H54 (cell line): ENCODE measurements around the gene CCDC57.

Source experiments
- DNase-seq: peaks from one replicate; pipeline ENCODE4 v3.0.0; 2011; ENCODE audit warnings: low spot score, mixed read lengths; ENCODE audit not compliant: insufficient read length
- FAIRE-seq: peaks from 3 replicates; lab custom pipeline; 2011; peaks lifted over from hg19 to GRCh38; lab: Jason Lieb, UNC
- POLR2A ChIP-seq: IDR thresholded peaks from 2 replicates; pipeline ENCODE4 v1.6.1; 2011; ENCODE audit warnings: low read depth, mild to moderate bottlenecking, low read length

The CCDC57 gene

DNA sequence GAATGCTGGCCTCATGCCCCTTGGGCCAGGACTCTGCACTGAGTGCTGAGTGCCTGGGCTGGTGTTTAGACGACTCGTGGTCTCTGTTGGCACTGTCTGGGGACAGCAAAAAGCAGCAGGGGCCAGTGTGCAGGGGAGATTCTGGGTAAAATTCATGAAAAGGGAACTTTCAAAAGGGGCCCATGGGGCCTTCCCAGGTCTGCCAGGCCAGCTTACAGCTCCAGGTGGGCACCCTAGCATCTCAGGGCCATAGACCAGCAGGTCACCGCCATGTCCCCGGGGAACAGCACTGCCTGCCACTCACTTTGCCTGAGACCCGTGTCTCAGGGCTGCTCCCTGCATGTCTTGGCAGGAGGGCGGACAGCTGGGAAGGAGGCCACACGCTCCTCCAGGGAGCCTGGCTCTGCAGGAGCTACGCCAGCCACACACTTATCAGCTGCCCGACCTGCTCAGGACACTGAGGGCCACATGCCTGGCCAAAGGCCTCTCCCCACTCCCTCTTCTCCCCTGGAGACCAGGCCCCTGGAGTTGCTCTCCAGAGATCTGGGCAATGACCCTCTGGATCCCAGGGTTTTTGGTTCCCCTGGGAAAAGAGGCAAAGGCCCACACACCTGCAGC, 105.8 kb downstream of the CCDC57 start:
- TF ChIP-seq POLR2A: no peak
- DNase-seq: no peak
- FAIRE-seq: no peak

DNA sequence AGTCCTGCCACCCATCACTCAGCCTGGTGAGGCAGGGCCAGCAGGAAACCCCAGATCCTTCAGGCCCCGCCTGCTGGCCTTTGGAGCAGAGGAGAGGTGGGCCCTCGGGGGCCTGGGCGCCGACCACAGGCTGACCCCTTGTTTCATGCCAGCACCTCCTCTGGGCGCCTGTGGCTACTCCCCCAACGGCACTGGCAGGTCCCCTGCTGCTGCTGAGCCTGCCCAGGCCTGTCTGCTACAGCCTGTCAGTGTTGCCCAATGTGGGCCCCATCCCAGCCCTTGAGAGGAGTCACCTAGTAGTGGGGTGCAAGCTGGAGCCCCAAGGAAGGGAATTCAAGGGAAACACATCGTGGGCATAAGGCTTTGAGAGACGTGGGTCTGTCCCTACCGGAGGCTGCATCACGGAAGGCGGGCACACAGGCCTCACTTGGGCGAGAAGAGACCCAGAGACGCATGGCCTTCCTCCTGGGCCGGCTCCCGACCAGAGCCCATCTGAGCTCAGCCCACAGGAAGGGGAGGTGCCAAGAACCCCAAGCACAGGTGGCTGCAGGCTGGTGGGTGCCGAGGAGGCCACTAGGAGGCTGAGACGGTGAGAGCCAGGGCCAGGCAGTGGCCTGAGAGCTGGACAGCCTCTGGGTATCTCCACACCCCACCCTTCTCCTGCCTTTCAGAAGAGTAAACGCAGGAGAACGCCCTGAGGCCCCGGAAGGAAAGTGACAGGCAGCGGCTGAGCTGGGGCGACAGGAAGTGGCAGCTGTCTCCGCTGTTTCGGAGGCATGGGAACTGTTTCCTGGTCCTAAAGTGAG, 106.6 kb downstream of the CCDC57 start:
- DNase-seq (peak; percentile 65), FAIRE-seq (no peak)
- no peak for TF ChIP-seq POLR2A

DNA sequence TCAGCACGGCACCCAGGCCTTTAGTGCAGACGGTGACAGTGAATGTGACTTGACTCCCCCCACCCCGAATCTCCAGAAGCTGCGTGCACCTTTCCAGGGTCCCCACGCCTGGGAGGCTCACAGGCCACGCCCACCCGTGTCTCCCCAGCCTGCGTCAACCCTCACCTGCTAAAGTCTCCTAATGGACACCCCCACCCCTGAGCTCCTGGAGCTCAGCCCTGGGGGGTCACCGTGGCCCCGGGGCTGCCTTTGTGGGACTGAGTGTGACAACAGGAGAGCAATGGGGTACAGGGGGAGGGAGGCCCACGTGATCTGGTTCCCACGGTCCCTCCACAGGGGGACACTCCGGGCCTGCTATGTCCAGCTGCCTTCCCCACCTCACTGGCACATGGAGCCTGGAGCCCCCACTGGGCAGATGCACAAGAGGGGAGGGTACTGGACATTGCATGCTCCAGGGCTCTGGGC, 107.2 kb downstream of the CCDC57 start:
- DNase-seq (no peak), FAIRE-seq (no peak)
- TF ChIP-seq POLR2A: no peak

DNA sequence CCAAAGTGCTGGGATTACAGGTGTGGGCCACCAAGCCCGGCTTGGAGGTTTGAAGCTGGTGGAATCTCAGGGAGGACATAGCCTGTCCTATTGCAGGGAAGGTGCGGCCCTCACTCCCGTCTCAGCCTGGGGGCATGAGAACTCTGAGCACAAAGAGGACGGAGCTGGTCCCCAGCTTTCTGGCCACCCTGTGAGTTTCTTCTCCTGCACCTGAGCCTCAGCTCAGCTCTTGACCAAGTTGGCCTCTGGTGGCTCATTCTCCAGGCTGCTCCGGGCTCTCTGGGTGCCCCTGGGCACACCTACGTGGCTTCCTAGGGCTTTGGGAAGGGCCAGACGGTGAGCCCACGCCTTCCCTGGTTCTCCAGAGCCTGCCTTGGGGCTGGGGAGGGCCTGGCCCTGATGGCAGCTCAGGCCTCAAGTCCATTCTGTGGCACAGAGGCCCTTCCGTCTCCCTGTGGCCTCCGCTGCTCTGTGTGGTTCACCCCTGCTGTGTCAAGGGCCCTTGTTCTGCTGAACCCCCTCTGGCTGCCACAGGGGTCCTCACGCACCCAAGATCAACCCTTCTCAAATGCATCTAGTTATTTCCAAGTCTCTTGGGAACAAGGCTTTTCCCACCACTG, 107.7 kb downstream of the CCDC57 start:
- TF ChIP-seq POLR2A: no peak
- DNase-seq (no peak), FAIRE-seq (no peak)

DNA sequence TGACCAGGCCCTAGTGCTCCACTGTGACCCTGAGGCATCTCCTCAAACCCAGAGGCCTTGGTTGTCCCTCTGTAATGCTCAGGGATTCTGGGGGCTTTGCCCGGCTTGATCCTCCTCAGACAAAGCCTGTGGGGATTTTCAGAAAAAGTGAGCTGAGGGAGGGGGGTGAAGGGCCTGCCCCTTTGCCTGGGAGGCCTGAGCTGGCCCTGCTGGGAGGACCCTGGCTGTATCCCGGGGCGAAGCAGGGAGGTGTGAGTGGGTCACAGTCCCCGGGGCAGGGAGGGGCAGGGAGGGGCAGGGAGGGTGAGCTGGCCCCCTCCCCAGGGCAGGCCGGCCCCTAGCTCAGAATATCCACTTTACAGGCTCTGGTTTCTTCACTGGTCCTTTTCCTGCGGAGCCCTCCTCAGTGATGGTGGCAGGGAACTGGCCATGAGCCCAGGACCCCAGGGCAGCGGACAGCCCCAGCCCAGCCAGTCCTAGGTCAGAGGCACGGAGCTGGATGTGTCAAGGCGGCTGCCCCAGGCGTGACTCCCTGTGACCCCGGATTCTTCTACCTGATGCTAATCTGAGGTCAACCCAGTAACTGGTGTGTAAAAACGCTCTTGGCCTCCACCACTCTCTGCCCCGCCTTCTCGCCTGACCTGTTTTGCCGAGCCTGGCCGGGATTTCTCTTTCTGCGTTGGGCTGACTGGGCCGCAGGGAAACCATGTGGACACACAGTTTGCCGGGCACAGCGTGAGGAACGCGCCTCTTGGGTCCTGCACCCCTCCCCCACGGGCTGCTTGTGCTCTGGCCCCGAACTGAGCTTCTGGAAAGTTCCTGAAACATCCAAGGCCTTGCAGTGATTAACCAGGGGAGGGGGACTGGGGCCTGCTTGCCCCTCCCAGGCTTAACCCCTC, 108.8 kb downstream of the CCDC57 start:
- FAIRE-seq: no peak
- TF ChIP-seq POLR2A: no peak

GRCh38 chr17:82101767-82102679, 110.6 kb downstream of the CCDC57 start:
- no peak for TF ChIP-seq POLR2A
- DNase-seq (no peak), FAIRE-seq (no peak)

More for the DNA sequence above, 108.8 kb downstream of the CCDC57 start:
- no peak for DNase-seq

GRCh38 chr17:82101301-82101715, 111.3 kb downstream of the CCDC57 start:
- DNase-seq (no peak), FAIRE-seq (no peak)
- TF ChIP-seq POLR2A: no peak

DNA sequence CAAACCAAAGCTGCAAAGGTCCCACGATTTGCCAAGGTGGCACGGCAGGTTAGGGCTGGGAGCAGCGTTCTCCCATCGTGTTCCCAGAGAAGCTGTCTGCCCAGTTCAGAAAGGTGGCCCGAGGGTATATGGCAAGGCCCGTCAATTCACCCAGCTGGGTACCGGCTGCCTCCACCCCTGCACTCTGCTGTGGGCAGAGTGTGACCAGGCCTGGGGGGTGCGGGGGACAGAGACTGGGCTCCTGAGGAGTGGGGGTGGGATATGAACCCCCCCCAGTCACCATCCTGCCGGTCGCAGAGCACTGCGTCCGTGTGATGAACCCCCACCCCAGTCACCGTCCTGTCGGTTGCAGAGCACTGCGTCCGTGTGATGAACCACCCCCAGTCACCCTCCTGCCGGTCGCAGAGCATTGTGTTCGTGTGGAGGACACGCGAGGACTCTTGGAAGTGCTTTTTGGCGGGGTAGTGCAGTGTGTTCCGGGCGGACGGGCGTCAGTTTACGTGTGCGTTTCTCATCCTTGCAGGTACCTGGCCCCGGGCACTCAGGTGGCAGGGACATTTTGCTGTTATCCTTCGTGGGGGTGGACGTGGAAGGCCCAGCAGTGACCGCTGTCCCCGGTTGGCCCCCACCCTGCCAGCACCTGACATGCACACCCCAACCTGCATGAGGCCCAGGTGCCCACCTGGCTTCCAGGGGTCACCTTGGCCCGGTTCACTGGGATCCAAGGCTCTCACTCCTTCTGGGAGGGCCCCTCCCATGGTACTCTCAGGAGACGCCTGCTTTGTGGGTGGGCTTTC, 111.9 kb downstream of the CCDC57 start:
- DNase-seq (no peak), FAIRE-seq (no peak)
- no peak for TF ChIP-seq POLR2A

- DNase-seq (no peak), FAIRE-seq (no peak)
- no peak for TF ChIP-seq POLR2A
Measured at GRCh38 chr17:82098939-82099763, 113.5 kb downstream of the CCDC57 start.

DNA sequence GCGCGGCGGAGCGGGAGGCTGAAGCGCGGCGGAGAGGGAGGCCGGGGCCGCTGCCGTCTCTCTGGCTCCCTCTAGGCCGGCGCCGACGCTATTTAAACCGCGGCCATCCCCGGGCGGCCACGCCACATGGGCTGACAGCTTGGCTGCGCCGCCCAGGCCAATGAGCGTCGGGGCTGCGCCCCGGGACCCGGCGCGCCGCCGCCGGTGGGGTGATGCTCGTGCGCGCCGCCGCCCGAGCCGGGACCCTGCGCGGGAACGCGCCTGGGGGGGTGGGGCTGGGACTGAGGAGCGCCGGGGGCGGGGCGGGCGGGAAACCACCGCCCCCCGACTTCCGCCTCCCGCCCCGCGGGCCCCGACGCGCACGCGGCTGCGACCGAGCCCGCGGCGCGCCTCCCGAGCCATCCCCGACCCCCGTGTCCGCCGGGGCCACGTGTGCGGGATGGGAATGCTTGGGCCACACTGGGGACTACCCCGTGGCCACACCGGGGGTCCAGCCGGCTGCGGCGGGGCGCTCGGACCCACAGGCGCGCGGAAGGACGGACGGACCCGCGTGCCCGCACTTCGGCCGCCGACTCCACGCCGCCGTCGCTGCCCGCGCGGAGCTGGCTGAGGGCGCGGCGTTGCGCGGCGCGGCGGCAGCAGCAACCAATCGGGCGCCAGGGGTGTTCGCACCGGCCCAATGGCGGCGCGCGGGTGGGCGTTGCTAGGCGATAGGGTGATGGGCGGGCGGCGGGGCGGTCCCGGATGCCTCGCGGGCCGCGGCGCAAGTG, 114.3 kb downstream of the CCDC57 start, which contains the start of gene FASN:
TSS of gene FASN (minus strand) at position 68 of the 770 bp plus-strand sequence. CDS start 1,791 bp downstream, outside the sequence.
- TF ChIP-seq POLR2A: peak; percentile 99
- no peak for FAIRE-seq
- peak; percentile 100 for DNase-seq

- TF ChIP-seq POLR2A: no peak
- FAIRE-seq: no peak
- no peak for DNase-seq
Measured at GRCh38 chr17:82097919-82098168, 114.8 kb downstream of the CCDC57 start.
